HepG2 (cell line): Measurements from ENCODE around the gene PLSCR2. TPM values are rescaled to one million over a fixed set of nuclear protein-coding genes. Genes with fewer than 3 reads are reported as not detected.

ENCODE experiments used
- ATAC-seq: fragments of 200-7000 bp; cut with Tn5 transposase; 3 replicates; pipeline ENCODE4 v1.9.1; 2020; ENCODE audit warnings: mild to moderate bottlenecking, moderate library complexity
- Bru-seq: library from RNA; stranded (reverse); fragments of 400-500 nt; gene quantifications from one replicate; lab custom pipeline; 2021; lab: Mats Ljungman, UMichigan
- BruChase-seq, 2 experiments: library from RNA; stranded (reverse); fragments of 400-500 nt; gene quantifications; one replicate each; lab custom pipeline; 2021; lab: Mats Ljungman, UMichigan
- BruUV-seq: library from RNA; stranded (reverse); fragments of 400-500 nt; replicated peaks from 2 replicates; lab custom pipeline; 2021; lab: Mats Ljungman, UMichigan
- CTCF ChIA-PET: fragments of 300-600 bp; formaldehyde crosslinking; extraction: SDS; loops from one replicate; lab custom pipeline; 2021; ENCODE audit warnings: low total read pairs, inconsistent platforms, low intra/inter-chr PET ratio; lab: Yijun Ruan, JAX
- POLR2A ChIA-PET: fragments of 350-600 bp; sonication (Branson Sonifier 250); formaldehyde crosslinking; loops from one replicate; lab custom pipeline; 2020; ENCODE audit warnings: antibody characterized with exemption, inconsistent platforms; lab: Yijun Ruan, JAX
- DNase-seq: peaks from one replicate; pipeline ENCODE4 v3.0.0-alpha.2; 2015; ENCODE audit warnings: low spot score
- FAIRE-seq: peaks from 3 replicates; lab custom pipeline; 2011; peaks lifted over from hg19 to GRCh38; lab: Jason Lieb, UNC
- H2AFZ ChIP-seq: one replicate; pipeline ENCODE4 v1.6.1; 2011; ENCODE audit warnings: low read length, inconsistent platforms
- H3K27ac ChIP-seq: fragments of 300-600 bp; 3 replicates; pipeline ENCODE4 v1.8.0; 2011; ENCODE audit warnings: mixed run types, mild to moderate bottlenecking, mixed read lengths, low read length, inconsistent platforms; ENCODE audit not compliant: insufficient read depth; ENCODE audit errors: extremely low read length
- H3K27me3 ChIP-seq, 2 experiments: fragments of 200-600 bp in 1 of 2; 2 replicates in 1 of 2; 3 replicates in 1 of 2; pipeline versions ENCODE4 v1.6.0 to v1.8.0; 2011; ENCODE audit warnings: low read length in 2 of 2, mild to moderate bottlenecking in 2 of 2, moderate library complexity in 2 of 2, inconsistent platforms in 1 of 2; ENCODE audit not compliant: insufficient read depth in 2 of 2, control insufficient read depth in 1 of 2
- H3K36me3 ChIP-seq, 2 experiments: fragments of 200-600 bp in 1 of 2; replicated peaks in 1 of 2; 2 replicates in 1 of 2; 3 replicates in 1 of 2; pipeline versions ENCODE4 v1.5.1 to v1.8.0; 2011; ENCODE audit warnings: low read length in 2 of 2, inconsistent platforms in 1 of 2; ENCODE audit not compliant: insufficient read depth in 2 of 2, control insufficient read depth in 1 of 2
- H3K4me1 ChIP-seq: 2 replicates; pipeline ENCODE4 v1.5.1; 2012; ENCODE audit warnings: low read length, inconsistent platforms; ENCODE audit not compliant: insufficient read depth
- H3K4me2 ChIP-seq: 2 replicates; pipeline ENCODE4 v1.6.0; 2011; ENCODE audit warnings: low read depth, low read length, inconsistent platforms
- H3K4me3 ChIP-seq, 3 experiments: fragments of 200-600 bp in 1 of 3; sonication (generic), shearing (Covaris generic) in 1 of 3; replicated peaks in 1 of 3; 2 replicates each; pipeline ENCODE4 v1.5.1; 2011 to 2016; ENCODE audit warnings: low read length in 3 of 3, inconsistent platforms in 2 of 3, low read depth in 2 of 3, mild to moderate bottlenecking in 2 of 3, control low read depth in 1 of 3, mixed read lengths in 1 of 3; ENCODE audit not compliant: insufficient read depth in 1 of 3
- H3K79me2 ChIP-seq: one replicate; pipeline ENCODE4 v1.6.1; 2011; ENCODE audit warnings: low read length, inconsistent platforms; ENCODE audit not compliant: insufficient read depth
- H3K9ac ChIP-seq: 2 replicates; pipeline ENCODE4 v1.6.0; 2011; ENCODE audit warnings: mild to moderate bottlenecking, low read depth, low read length, inconsistent platforms; ENCODE audit not compliant: insufficient read depth
- H3K9me3 ChIP-seq: 2 replicates; pipeline ENCODE4 v1.5.1; 2012; ENCODE audit warnings: mild to moderate bottlenecking, low read length
- H4K20me1 ChIP-seq: 2 replicates; pipeline ENCODE4 v1.6.0; 2011; ENCODE audit warnings: inconsistent platforms, mild to moderate bottlenecking, low read length, moderate library complexity; ENCODE audit not compliant: insufficient read depth
- TCF7 ChIP-seq: sonication (generic); IDR thresholded peaks from 2 replicates; pipeline ENCODE4 v1.6.1; 2016; ENCODE audit warnings: antibody characterized with exemption, low read depth
- ZNF329 ChIP-seq: sonication (generic); formaldehyde crosslinking; IDR thresholded peaks from 2 replicates; pipeline ENCODE4 v1.9.0; 2021; ENCODE audit warnings: low read depth, mild to moderate bottlenecking, missing genetic modification reagents
- ZNF703 ChIP-seq: sonication (generic); formaldehyde crosslinking; IDR thresholded peaks from 2 replicates; pipeline ENCODE4 v1.5.1; 2020; ENCODE audit warnings: missing genetic modification reagents, mild to moderate bottlenecking, moderate library complexity, borderline replicate concordance
- ZNF704 ChIP-seq: sonication (generic); formaldehyde crosslinking; IDR thresholded peaks from 2 replicates; pipeline ENCODE4 v1.8.1; 2023; ENCODE audit warnings: mild to moderate bottlenecking, inconsistent platforms, moderate library complexity, missing genetic modification reagents, borderline replicate concordance
- WGBS: methylation state at CpG from one replicate; pipeline ENCODE4 v1.1.6; 2017; ENCODE audit warnings: low lambda C conversion rate; 5-methylcytosine and 5-hydroxymethylcytosine counted together
- in situ Hi-C: cut with HindIII; loops from 2 replicates; pipeline ENCODE4 v1.10.0; 2017; ENCODE audit warnings: low pct_unique_long_range_greater_than_20kb; ENCODE audit not compliant: extremely low pct_ligation_motif_present
- intact Hi-C: fragments of 100-400 bp; cut with micrococcal nuclease; formaldehyde crosslinking; loops from one replicate; pipeline ENCODE4 v1.10.0; 2022; ENCODE audit not compliant: unreplicated experiment
- long read RNA-seq, 2 experiments: library from RNA in 1 of 2; library from polyadenylated mRNA in 1 of 2; stranded (forward) in 1 of 2; unstranded in 1 of 2; transcript quantifications; one replicate each; pipeline ENCODE4 v2.0.0, GENCODE V29; 2019 to 2022
- polyA minus RNA-seq, 3 experiments: library from RNA; depleted of rRNA, polyadenylated mRNA; stranded (reverse); fragments of >200 nt; gene quantifications; 2 replicates each; pipeline ENCODE4 v1.2.3, GENCODE V29; 2011; ENCODE audit warnings: low replicate concordance in 1 of 3
- polyA plus RNA-seq, 8 experiments: library from polyadenylated mRNA; depleted of rRNA in 3 of 8; stranded (reverse) in 7 of 8; unstranded in 1 of 8; fragments of >200 nt; fragmentation: Illumina TruSeq in 4 of 8; extraction: Trizol in 4 of 8; gene quantifications; 2 replicates each; pipeline versions ENCODE4 v1.2.1 to v1.2.3, GENCODE V29; 2011 to 2016; ENCODE audit warnings: low read depth in 4 of 8, missing spikeins in 1 of 8, mixed read lengths in 1 of 8; ENCODE audit not compliant: insufficient read depth in 1 of 8
- total RNA-seq, 5 experiments: library from RNA; depleted of rRNA; stranded (reverse); fragments of >200 nt; fragmentation: Illumina TruSeq; extraction: Trizol; gene quantifications; 2 replicates each; pipeline ENCODE4 v1.2.3, GENCODE V29; 2016; ENCODE audit warnings: low read depth in 1 of 5

PLSCR2 gene, protein sequence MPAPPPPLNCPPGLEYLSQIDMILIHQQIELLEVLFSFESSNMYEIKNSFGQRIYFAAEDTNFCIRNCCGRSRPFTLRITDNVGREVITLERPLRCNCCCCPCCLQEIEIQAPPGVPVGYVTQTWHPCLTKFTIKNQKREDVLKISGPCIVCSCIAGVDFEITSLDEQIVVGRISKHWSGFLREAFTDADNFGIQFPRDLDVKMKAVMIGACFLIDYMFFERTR
- total RNA-seq (2016; rRNA removed; fragmentation: Illumina TruSeq; extraction: Trizol) (not detected in 2 replicates), polyA plus RNA-seq (2011; rRNA removed) (not detected in 2 replicates), polyA minus RNA-seq (2011; rRNA and poly(A)+ RNA removed; ENCODE audit: low replicate concordance) (not detected in 2 replicates), Bru-seq, nascent RNA (percentile 11 among the genes with signal in this experiment), BruChase-seq, experiment 1, labeled RNA remaining after a 6-hour chase (percentile 31 among the genes with signal in this experiment), BruChase-seq, experiment 2, labeled RNA remaining after a 2-hour chase (percentile 37 among the genes with signal in this experiment)
- not detected in 2 replicates for total RNA-seq (2016; cell fraction: cytosol; rRNA removed; fragmentation: Illumina TruSeq; extraction: Trizol; ENCODE audit: low read depth)
- not detected in 2 replicates for total RNA-seq (2016; cell fraction: insoluble cytoplasmic fraction; rRNA removed; fragmentation: Illumina TruSeq; extraction: Trizol)
- total RNA-seq (2016; cell fraction: membrane; rRNA removed; fragmentation: Illumina TruSeq; extraction: Trizol): not detected in 2 replicates
- not detected in 2 replicates for total RNA-seq (2016; cell fraction: nucleus; rRNA removed; fragmentation: Illumina TruSeq; extraction: Trizol)
- polyA plus RNA-seq (2011; cell fraction: cytosol; rRNA removed): not detected in 2 replicates
- polyA plus RNA-seq (2011; cell fraction: nucleus; rRNA removed): not detected in 2 replicates
- polyA plus RNA-seq (2012): not detected in 2 replicates
- polyA plus RNA-seq (2016; cell fraction: cytosol; fragmentation: Illumina TruSeq; extraction: Trizol; ENCODE audit: low read depth): not detected in 2 replicates
- not detected in 2 replicates for polyA plus RNA-seq (2016; cell fraction: insoluble cytoplasmic fraction; fragmentation: Illumina TruSeq; extraction: Trizol; ENCODE audit: low read depth)
- not detected in 2 replicates for polyA plus RNA-seq (2016; cell fraction: membrane; fragmentation: Illumina TruSeq; extraction: Trizol; ENCODE audit: low read depth)
- polyA plus RNA-seq (2016; cell fraction: nucleus; fragmentation: Illumina TruSeq; extraction: Trizol; ENCODE audit: insufficient read depth, low read depth): not detected in 2 replicates
- not detected in 2 replicates for polyA minus RNA-seq (2011; cell fraction: cytosol; rRNA and poly(A)+ RNA removed)
- polyA minus RNA-seq (2011; cell fraction: nucleus; rRNA and poly(A)+ RNA removed): not detected in 2 replicates
- long read RNA-seq, experiment 1: 0 reads
- long read RNA-seq, experiment 2: 0 reads

- H3K27me3 ChIP-seq: no peaks in the 10 kb centered on the region
- H3K27ac ChIP-seq: no peak within 1 kb of the TSS
- ChIA-PET POLR2A (no interaction called here), CTCF (no interaction called here)
- ATAC-seq: peak; percentile 54
- no peaks in the 10 kb centered on the region for H3K4me1 ChIP-seq
- no peak for TF ChIP-seq ZNF703
- no peak for TF ChIP-seq ZNF704 (CRISPR knock-in tag)
- no peak for TF ChIP-seq TCF7
- no peak for TF ChIP-seq ZNF329 (CRISPR knock-in tag)
- no peak for FAIRE-seq
- peak within 1 kb of the TSS; percentile 18; the same call in 1 of the 2 replicates for H3K4me2 ChIP-seq
- H2AFZ ChIP-seq: no peak within 1 kb of the TSS
- BruUV-seq: no TSS peak
- no peak for DNase-seq
- H3K9ac ChIP-seq: no peak within 1 kb of the TSS
- no peaks in the 10 kb centered on the region for H3K36me3 ChIP-seq
- intact Hi-C loops: no loop called here
- no peaks in the 10 kb centered on the region for H4K20me1 ChIP-seq
- no peaks in the 10 kb centered on the region for H3K79me2 ChIP-seq
- H3K9me3 ChIP-seq: no peaks in the 10 kb centered on the region
- WGBS: 34% methylated on average over 8 of the region's 51 CpGs
- H3K4me3 ChIP-seq: no peak within 1 kb of the TSS
- in situ Hi-C loops: no loop called here
Observed at GRCh38 chr3:146469150-146470017, at the start of gene PLSCR2. TSS of gene PLSCR2 (minus strand) at chr3:146469561. CDS start at chr3:146459904, 9,657 bp downstream.
